HG02970 (cell line): ENCODE data around the gene BDKRB2.

Experiments
- ATAC-seq: cut with Tn5 transposase; IDR thresholded peaks from one replicate; pipeline ENCODE4 v1.9.1; 2021; ENCODE audit warnings: mild to moderate bottlenecking, moderate library complexity, moderate number of reproducible peaks; ENCODE audit not compliant: unreplicated experiment, low FRiP score

BDKRB2 gene

GRCh38 chr14:96176275-96176674 is 28.4 kb upstream of the BDKRB2 start:
- ATAC-seq = no peak

- no peak for ATAC-seq
Observed at GRCh38 chr14:96176811-96177211, 27.8 kb upstream of the BDKRB2 start.

- ATAC-seq = no peak
Observed at GRCh38 chr14:96177766-96178375, 26.8 kb upstream of the BDKRB2 start.

GRCh38 chr14:96178461-96179321 is 25.9 kb upstream of the BDKRB2 start:
- ATAC-seq = no peak

GRCh38 chr14:96180043-96180874 is 24.4 kb upstream of the BDKRB2 start:
- no peak for ATAC-seq

GRCh38 chr14:96181186-96182056 is 23.2 kb upstream of the BDKRB2 start:
- ATAC-seq = no peak

GRCh38 chr14:96182546-96182945 is 22.1 kb upstream of the BDKRB2 start:
- no peak for ATAC-seq

- no peak for ATAC-seq
Observed at GRCh38 chr14:96184737-96185136, 19.9 kb upstream of the BDKRB2 start.

- ATAC-seq = no peak
Observed at GRCh38 chr14:96187216-96188031, 17.2 kb upstream of the BDKRB2 start.

- ATAC-seq = no peak
Observed at GRCh38 chr14:96189281-96189711, 15.3 kb upstream of the BDKRB2 start.

- ATAC-seq = no peak
Observed at GRCh38 chr14:96191353-96191752, 13.3 kb upstream of the BDKRB2 start.

GRCh38 chr14:96191841-96192462 is 12.7 kb upstream of the BDKRB2 start:
- no peak for ATAC-seq

GRCh38 chr14:96192975-96193805 is 11.4 kb upstream of the BDKRB2 start:
- no peak for ATAC-seq

GRCh38 chr14:96194262-96194656 is 10.4 kb upstream of the BDKRB2 start:
- no peak for ATAC-seq

- ATAC-seq = no peak
Observed at GRCh38 chr14:96194657-96195431, 9.8 kb upstream of the BDKRB2 start.

- no peak for ATAC-seq
Observed at GRCh38 chr14:96195441-96196081, 9.1 kb upstream of the BDKRB2 start.
